K562 treated with DMSO at 1 percent for 24 hours (cell line): ENCODE measurements around the gene MCM6. TPM values are rescaled to one million over a fixed set of nuclear protein-coding genes. Genes with fewer than 3 reads are reported as not detected.

Experiments
- total RNA-seq: library from RNA; unstranded; fragments of 300-600 nt; gene quantifications from 2 replicates; pipeline ENCODE4 v1.2.3, GENCODE V29; 2022; ENCODE audit warnings: low read depth; ENCODE audit not compliant: insufficient read depth

MCM6 gene
- total RNA-seq = 56.3 and 57.9 TPM in 2 replicates

GRCh38 chr2:135876066-135876711 lies at the start of gene MCM6:
Gene MCM6 (minus strand): TSS chr2:135876443. CDS start chr2:135876365, 78 bp downstream.

GRCh38 chr2:135836596-135837270 lies 39.5 kb downstream of the MCM6 start, which contains the start of gene LCT:
Gene LCT (minus strand): TSS chr2:135837184. CDS start chr2:135837169, 15 bp downstream.

Other genes starting within 250 kb of the MCM6 start
- gene UBXN4, start 134.6 kb downstream of the MCM6 start, total RNA-seq = 29.4 and 29.6 TPM in 2 replicates
- gene LCT, start 39.3 kb downstream of the MCM6 start, total RNA-seq = 0.12 TPM in 1 of 2 replicates, not detected in the other
- gene DARS1, start 109.2 kb upstream of the MCM6 start, total RNA-seq = 40.0 and 44.6 TPM in 2 replicates
- 0.19 TPM in 1 of 2 replicates, not detected in the other for gene CXCR4, start 241.7 kb upstream of the MCM6 start, total RNA-seq